Lower leg skin (tissue), 3 donors: Measurements from ENCODE around the gene ATP6V0A1.
"Not testable (repeated sequence)": the region's sequence is repeated elsewhere in the genome, so short reads cannot be mapped to it uniquely, and the experiment has no call there.

ENCODE experiments used
- POLR2A ChIP-seq, 2 donors: fragments of 450-650 bp; IDR thresholded peaks; one replicate each; pipeline ENCODE4 v1.6.1; 2016 to 2017; ENCODE audit warnings: antibody characterized with exemption in 2 of 2, mild to moderate bottlenecking in 1 of 2, moderate library complexity in 1 of 2
- TF ChIP-seq, protein P1 (sequence below), 3 donors: fragments of 450-650 bp; IDR thresholded peaks; one replicate each; pipeline ENCODE4 v1.5.1; 2016; ENCODE audit warnings: antibody characterized with exemption in 3 of 3, mild to moderate bottlenecking in 3 of 3, moderate library complexity in 2 of 3

DNA sequence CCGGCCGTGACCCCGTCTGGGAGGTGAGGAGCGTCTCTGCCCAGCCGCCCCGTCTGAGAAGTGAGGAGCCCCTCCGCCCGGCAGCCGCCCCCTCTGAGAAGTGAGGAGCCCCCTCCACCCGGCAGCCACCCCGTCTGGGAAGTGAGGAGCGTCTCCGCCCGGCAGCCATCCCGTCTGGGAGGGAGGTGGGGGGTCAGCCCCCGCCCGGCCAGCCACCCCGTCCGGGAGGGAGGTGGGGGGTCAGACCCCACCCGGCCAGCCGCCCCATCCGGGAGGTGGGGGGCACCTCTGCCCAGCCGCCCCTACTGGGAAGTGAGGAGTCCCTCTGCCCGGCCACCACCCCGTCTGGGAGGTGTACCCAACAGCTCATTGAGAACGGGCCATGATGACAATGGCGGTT, 9.5 kb upstream of the ATP6V0A1 start:
- TF ChIP-seq, protein P1, sequence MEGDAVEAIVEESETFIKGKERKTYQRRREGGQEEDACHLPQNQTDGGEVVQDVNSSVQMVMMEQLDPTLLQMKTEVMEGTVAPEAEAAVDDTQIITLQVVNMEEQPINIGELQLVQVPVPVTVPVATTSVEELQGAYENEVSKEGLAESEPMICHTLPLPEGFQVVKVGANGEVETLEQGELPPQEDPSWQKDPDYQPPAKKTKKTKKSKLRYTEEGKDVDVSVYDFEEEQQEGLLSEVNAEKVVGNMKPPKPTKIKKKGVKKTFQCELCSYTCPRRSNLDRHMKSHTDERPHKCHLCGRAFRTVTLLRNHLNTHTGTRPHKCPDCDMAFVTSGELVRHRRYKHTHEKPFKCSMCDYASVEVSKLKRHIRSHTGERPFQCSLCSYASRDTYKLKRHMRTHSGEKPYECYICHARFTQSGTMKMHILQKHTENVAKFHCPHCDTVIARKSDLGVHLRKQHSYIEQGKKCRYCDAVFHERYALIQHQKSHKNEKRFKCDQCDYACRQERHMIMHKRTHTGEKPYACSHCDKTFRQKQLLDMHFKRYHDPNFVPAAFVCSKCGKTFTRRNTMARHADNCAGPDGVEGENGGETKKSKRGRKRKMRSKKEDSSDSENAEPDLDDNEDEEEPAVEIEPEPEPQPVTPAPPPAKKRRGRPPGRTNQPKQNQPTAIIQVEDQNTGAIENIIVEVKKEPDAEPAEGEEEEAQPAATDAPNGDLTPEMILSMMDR (IDR thresholded peaks at IDR 0.05) = not testable (repeated sequence)
- not testable (repeated sequence) for TF ChIP-seq POLR2A (IDR thresholded peaks at IDR 0.05)
